Activated T-cell treated with anti-CD3 and anti-CD28 coated beads for 48 hours (primary cell): Measurements from ENCODE around the gene CSNK1A1L.

ENCODE experiments used
- DNase-seq: peaks from one replicate; pipeline ENCODE4 v3.0.0-alpha.2; 2020; ENCODE audit warnings: low read depth

CSNK1A1L gene

GRCh38 chr13:37105251-37105714, at the start of gene CSNK1A1L:
CSNK1A1L (minus strand) TSS chr13:37105664; CDS start chr13:37105256, 408 bp downstream.
- no peak for DNase-seq

- DNase-seq = no peak
Observed at GRCh38 chr13:37149380-37149779, 43.9 kb upstream of the CSNK1A1L start.

DNA sequence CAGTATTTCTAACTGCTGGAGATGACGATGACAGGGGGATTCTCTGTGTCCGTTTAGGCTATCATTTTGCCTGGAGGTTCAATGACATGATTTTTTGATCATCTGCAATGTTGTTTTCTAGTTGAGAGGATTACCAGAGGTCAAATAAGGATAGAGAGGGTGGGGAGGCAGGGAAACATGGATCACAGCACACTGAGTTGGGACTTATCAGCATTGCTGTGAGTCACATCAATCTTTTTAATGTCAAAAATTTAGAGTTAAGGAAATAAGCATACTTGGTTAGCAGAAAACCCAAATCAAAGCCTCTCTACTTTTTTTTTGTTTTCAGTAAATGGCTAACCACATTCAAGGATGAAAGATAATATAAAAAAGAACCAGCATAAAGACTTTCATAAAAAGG, 43.0 kb upstream of the CSNK1A1L start:
- no peak for DNase-seq

GRCh38 chr13:37144661-37145060, 39.2 kb upstream of the CSNK1A1L start:
- DNase-seq = no peak

- DNase-seq = no peak
Observed at GRCh38 chr13:37143911-37144310, 38.4 kb upstream of the CSNK1A1L start.

GRCh38 chr13:37142877-37143276, 37.4 kb upstream of the CSNK1A1L start:
- DNase-seq = no peak

- DNase-seq = no peak
Observed at GRCh38 chr13:37141011-37141410, 35.5 kb upstream of the CSNK1A1L start.

- no peak for DNase-seq
Observed at GRCh38 chr13:37139356-37139755, 33.9 kb upstream of the CSNK1A1L start.

DNA sequence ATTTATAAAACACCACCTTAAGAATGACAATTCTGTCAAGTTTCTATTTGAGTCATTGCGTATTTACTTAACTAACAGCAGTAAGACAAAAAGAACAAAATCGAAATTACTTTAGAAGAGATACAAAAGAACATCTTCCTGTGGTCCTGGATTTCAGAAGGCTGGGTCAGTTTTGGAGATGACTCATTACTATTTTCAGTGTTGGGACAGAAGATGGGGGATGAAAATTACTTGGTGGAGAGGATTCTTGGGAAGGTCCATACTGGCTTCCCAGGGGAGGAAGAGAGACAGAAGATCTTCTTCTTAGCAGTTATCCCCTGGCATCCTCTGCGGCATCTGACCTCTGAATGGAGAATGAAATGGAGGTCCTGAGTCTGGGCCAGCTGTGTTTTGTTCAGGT, 33.5 kb upstream of the CSNK1A1L start:
- no peak for DNase-seq

GRCh38 chr13:37138169-37138568, 32.7 kb upstream of the CSNK1A1L start:
- no peak for DNase-seq

DNA sequence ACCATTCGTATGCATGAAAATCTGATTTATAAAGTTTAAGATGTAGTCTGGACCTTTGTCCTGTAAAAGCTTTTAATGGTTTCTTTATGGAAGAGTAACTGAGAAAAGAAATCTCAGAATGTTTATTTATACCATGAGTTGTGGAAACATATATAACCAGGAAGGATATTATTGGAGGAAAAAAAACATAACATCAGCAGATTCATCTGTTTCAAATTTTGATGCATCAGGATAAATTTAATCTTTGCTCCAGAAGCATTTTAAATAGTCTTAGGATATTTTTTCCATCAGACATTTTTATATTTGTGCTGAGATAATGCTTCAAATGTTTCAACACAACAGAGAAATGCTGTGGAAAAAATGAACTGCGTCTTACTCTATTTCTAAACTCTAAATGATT, 31.2 kb upstream of the CSNK1A1L start:
- no peak for DNase-seq

DNA sequence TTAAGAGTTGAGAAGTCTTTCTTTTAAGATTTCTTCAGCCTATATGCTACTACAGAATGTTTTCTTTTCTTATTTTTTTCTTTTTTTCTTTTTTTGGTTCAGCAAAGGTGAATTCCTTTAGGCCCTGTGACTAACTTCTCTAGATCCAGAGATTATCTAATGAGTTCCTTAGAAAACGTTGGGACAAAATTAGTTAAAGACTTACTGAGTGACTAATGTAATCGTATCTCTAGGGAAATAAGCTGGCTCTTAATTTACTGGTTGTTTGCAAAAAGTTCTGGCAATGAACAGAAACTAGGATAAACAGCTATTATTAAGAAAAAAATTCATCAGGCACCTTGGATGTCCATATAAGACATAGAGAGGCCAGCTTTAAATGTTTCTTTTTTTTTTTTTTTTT, 30.7 kb upstream of the CSNK1A1L start:
- no peak for DNase-seq

DNA sequence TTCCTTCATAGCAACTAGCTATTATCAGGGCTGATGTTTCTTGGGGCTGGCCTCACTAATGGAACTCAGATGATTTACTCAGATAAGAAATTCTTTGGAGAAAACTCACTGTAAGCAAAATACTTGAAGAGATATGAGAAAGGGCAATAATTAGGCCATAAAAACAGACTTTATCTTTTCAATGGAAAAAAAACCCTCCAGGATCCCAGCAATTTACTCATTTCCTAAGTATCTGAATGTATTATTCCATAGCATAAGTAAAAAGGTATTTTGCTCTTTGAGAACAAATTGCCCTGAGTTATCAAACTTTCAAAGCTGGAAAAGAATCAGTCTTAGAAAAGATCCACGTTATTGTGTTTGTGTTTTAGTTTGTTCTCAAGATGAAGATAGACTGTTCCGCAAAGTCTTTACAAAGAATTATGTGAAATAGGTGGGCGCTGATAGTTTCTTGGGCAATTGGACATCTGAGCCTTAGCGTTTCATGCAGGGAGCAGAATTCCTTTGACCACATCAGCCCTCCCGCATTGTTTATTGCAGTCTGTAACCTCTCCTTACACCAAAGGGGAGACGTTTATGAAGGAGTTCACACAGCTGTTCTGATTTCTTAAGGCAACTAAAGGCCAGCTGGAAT, 29.1 kb upstream of the CSNK1A1L start:
- no peak for DNase-seq

DNA sequence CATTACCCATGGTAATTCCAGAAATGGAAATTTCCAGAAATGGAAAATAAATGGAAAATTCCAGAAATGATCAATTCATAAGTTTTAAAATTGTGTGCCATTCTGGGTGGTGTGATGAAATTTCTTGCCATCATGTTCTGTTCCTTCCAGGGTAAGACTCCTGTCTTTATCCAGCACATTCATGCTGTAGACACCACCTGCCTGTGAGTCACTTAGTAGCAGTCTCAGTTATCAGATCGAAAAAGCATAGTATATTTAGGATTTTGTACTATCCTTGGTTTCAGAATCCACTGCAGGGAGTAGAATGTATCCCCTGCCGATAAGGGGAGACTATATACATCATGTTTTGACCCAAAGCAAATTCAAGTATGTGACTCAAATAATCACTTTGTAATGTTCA, 26.7 kb upstream of the CSNK1A1L start:
- no peak for DNase-seq

GRCh38 chr13:37131092-37131491, 25.6 kb upstream of the CSNK1A1L start:
- DNase-seq = no peak

DNA sequence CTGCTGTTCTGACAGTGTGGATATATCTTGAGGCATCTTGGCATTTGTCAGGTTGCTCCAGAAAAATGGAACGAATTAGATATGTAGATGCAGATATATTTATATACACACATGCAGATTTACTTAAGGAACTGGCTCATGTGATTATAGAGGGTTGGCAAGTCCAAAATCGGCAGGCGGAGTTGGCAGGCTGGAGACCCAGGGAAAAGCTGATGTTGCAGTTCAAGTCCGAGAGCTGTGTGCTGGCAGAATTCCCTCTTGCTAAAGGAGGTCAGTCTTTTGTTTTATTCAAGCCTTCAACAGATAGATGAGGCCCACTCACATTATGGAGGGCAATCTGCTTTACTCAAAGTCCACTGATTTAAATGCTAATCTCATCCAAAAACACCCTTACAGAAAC, 24.4 kb upstream of the CSNK1A1L start:
- DNase-seq = no peak

- no peak for DNase-seq
Observed at GRCh38 chr13:37127691-37128241, 22.3 kb upstream of the CSNK1A1L start.

GRCh38 chr13:37123337-37123736, 17.9 kb upstream of the CSNK1A1L start:
- no peak for DNase-seq

DNA sequence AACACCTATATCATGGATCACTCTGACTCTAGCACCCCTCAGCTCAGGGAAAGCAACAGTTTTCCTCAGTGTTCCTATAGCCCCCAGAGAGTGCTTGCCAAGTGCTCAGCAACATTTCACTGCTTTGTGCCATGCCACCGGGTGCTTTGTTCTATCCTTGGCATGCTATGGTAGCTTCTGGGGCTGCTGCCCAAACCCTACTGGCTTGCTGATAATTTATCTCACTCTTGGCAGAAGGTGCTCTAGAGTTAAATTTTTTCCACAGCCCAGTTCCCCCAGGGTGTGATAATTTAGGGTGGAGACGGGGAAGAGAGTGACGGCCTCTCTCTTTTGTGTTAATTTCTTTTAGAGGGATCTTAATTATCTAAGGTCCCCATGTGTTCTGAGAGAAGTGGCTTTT, 12.6 kb upstream of the CSNK1A1L start:
- DNase-seq = no peak

DNA sequence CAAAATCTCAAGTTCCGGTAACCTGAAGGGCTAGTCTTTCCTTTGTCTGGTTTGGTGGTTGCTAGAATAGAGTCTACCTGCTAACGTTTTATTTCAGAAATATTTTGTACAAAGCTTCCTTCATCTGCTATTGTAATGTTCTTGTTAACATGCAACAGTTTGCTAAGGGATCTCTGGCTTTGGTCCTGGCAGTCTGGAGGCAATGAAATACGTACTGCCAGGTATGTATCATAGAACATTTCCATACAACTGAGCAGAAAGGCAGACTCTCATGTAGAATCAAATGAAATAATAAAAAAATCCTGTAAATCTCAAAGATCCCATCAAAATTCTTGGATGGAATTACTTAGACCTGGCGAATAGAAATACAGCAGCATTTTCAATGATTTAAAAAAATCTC, 8.8 kb upstream of the CSNK1A1L start:
- no peak for DNase-seq

- DNase-seq = no peak
Observed at GRCh38 chr13:37113534-37113933, 8.1 kb upstream of the CSNK1A1L start.

DNA sequence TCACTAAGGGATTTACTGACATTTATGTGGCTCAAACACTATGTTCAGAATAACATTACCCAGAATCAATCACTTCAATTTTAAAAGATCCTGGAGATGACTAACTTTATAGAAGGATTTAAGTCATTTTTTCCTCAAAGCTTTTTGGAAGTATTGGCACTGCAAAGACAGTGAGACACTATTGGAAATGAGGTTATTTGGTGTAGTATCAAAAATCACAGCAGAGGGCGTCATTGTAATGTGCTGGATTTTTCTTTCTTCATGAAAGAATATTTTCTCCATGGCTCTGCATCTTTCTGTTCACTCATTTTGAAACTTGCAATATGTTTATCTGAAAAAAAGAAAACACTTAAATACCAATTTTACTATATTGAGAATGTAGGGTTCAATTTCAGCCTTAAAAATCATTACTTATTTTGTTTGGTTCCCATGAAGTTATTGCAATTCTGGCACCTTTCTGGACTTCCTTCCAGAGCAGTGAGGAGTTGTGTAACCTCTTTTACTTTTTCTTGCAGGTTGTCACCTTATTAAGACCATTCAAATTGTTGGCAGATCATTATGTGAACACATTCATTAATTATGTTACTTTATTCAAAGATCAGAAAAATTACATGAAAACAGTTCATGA, 3.7 kb upstream of the CSNK1A1L start:
- no peak for DNase-seq

GRCh38 chr13:37107868-37108267, 2.4 kb upstream of the CSNK1A1L start:
- DNase-seq = no peak

DNA sequence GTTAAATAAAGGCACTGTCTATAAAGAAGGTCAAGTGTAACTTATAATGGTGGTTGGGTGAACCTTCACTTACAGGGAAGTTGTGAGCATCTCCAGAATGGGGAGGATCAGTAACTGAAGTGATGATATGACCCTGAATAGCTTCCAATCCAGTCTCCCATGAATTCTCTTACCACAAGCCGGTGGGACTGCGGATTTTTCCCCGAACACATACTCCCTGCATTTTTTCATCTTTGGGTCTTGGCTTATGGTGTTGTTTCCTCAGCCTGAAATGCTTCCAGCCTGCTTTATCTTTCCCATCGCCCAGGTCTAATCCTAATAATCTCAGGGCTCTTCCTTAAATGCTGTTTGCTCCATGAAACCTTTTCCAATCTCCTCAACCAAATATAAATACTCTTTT, 2.0 kb upstream of the CSNK1A1L start:
- DNase-seq = no peak
